Activated gamma-delta T cell treated with anti-CD3 and anti-CD28 coated beads, Interleukin-2, amount 50 U/mL, for 16 hours (primary cell): ENCODE measurements around the gene IFT52.
"Not testable (repeated sequence)": the region's sequence is repeated elsewhere in the genome, so short reads cannot be mapped to it uniquely, and the experiment has no call there.

Experiments used
- DNase-seq: peaks from one replicate; pipeline ENCODE4 v3.0.0-alpha.2; 2020; ENCODE audit warnings: low read depth

IFT52 gene

DNA sequence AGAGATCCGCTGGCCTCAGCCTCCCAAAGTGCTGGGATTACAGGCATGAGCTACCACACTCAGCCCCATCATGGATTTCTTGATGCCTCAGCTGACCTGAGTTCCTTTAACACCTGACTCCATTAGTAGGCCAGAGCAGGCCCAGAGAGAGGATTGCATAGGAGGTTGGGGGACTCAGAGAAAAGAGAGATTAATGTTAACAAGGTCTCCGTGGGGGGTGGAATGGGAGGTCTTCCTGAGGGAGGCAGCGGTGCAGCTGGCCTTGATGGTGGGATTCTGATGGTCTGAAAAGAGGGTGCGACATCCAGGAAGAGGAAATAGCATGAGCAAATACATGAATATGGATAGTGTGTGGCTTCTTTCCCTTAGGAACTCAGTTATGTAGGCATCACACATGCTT, 22.0 kb upstream of the IFT52 start:
- no peak for DNase-seq

DNA sequence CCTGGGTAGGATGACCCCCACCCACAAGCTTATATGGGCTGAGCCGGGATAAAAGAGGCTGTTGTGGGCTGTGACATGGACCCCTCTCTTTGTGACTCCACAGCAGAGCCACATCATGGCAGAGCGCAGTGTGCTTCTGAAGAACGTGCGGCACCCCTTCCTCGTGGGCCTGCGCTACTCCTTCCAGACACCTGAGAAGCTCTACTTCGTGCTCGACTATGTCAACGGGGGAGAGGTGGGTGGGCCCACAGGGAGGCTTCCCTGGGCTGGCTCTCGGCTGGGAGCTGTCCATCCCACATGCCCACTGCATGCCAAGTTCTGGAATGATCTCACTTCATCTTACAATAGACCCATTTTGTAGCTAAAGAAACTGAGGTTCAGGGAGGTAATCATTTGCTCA, 21.5 kb upstream of the IFT52 start:
- no peak for DNase-seq

DNA sequence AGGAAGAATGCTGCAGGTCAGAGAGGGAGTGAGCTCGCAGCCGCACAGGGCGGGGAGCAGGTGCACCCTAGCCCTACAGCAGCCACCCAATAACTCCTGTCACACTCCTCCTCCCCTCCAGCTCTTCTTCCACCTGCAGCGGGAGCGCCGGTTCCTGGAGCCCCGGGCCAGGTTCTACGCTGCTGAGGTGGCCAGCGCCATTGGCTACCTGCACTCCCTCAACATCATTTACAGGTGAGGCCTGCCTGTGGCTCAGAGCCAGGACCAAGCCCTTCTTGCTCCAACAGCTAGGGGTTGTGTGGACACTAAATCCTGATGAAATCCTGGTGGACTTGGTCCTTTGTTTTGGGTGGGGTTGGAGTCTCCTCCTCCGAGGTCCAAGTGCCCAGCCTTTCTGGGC, 20.2 kb upstream of the IFT52 start:
- DNase-seq = no peak

DNA sequence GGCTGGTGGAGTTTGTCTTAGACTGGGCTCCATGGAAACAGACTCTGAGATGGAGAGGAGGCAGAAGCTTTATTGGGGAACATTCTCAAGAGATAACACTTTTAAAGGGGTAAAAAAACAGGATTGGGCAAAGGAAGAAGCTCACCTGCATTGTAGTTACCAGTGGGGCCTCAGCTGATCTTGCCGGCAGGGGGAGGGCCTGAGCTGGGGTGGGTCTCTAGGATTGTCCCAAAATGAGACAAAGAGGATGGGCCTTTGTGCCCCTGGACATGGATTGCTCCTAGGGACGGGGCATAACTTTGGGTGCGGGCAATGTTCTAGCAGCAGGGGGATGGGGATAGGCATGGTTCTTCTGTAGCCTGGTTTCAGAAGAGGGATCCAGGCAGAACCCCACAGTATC, 19.4 kb upstream of the IFT52 start:
- DNase-seq = no peak

DNA sequence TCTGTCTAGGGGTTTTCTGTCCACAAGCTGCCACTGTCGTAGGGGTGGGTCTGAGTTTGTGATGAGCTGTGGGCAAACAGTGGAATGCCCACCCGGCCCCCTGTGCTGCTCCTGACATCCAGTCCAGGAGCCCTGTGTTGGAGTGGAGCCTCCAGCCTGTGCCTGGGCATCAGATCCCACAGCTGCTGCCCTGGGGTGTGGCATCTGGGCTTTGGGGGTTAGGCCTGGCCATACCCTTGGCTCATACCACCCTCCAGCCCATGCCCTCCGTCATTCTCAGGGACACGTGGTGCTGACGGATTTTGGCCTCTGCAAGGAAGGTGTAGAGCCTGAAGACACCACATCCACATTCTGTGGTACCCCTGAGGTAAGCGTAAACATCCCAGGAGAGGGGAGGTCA, 19.0 kb upstream of the IFT52 start:
- no peak for DNase-seq

DNA sequence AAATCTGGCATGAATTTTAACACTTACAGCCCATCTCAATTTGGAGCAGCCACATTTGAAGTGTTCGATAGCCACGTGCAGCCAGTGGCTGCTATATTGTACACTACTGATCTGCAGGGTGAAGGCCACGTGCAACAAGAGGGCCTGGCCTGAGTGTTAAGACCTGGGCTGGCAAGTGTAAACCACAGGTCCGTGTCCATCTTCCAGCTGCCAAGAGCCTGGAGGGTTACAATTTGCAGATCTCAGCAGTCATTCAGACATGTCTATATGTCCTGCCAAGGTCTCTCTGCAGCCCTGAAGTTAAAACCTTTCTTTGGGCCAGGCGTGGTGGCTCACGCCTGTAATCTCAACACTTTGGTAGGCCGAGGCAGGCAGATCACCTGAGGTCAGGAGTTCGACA, 17.8 kb upstream of the IFT52 start:
- DNase-seq = no peak

DNA sequence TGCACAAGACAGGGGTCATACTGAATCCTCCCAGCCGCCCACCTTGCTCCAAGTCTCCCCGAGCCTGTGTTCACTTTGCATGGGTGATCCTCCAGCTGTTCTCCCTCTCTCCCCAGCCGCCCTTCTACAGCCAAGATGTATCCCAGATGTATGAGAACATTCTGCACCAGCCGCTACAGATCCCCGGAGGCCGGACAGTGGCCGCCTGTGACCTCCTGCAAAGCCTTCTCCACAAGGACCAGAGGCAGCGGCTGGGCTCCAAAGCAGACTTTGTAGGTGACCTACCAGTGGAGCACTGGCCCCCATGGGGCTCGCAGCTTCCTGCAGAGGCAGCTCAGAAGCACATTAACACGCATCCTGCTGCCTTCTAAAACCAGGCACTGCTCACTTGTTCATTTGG, 14.6 kb upstream of the IFT52 start:
- DNase-seq = no peak

DNA sequence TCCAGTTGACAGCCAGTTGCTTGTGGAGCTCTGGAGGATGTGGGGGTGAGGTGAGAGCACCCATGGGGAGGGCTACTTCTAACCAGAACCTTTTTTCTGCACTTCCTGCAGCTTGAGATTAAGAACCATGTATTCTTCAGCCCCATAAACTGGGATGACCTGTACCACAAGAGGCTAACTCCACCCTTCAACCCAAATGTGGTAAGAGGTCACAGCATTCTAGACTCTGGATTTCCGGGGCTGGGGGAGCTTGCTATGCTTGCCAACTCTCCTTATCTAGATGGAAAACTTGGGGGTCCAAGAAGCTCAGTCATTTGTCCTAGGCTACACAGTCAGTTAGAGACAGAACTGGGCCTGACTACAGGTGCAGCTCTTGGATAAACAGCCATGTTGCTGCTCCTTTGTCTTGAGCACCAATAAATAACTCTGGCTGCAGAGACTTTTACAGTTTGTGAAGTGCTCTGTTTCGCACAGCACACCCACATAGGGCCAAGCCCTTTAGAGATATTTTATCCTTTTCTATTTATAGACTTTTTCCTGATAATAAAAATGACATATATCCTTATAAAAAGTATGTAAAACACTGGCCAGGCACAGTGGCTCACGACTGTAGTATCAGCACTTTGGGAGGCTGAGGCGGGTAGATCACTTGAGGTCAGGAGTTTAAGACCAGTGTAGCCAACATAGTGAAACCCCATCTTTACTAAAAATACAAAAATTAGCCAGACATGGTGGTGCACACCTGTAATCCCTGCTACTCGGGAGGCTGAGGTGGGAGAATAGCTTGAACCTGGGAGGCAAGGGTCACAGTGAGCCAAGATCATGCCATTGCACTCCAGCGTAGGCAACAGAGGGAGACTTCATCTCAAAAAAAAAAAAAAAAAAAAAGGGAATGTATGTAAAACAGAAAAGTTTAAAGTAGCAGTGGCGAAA, 10.6 kb upstream of the IFT52 start:
- no peak for DNase-seq

DNA sequence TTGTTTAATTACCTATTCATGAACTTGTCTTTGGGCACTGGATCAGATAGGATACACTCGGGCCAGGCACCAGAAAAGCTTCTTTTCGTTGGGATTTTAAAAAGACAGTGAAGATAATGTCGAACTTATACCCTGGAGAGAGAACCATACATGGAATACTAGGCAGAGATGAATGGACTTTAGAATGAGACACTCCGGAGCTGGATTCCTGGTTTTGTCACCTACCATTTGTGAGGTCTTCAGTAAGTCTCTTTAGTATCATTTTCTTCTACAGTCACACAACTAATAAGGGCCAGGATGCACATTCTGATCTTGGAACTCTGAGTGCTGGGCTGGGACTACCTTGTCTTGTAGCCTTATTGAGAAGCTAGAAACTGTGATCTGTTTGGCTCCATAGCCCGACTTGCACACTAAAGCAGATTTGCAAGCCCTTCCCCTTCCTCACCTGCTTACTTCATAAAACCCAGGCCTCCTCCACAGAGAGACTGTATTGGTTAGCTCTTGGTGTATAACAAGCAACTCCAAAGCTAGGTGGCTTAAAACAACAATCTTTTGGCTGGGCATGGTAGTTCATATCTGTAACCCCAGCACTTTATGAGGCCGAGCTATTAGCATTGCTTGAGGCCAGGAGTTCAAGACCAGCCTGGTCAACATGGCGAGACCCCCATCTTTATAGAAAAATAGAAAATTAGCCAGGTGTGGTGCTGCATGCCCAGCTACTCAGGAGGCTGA, 7.4 kb upstream of the IFT52 start:
- DNase-seq = no peak

DNA sequence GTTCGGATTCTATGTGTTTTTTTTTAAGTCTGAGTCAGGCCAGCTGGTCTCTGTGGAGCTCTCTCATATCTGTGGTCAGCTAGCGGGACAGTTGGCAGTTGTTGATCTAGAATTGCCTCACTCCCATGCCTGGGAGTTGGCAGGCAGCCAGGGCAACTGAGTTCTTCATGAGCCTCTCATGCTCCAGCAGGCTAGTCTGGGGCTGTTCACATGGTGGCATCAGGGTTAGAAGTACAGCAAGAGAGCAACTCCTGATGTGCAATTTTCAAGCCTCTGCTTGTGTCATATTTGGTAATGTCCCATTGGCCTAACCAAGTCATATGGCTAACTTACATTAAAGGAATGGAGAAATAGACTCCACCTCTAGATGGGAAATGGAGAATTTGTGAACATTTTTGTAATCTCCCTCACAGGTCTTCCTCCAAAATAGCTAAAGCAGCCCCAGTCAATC, 6.7 kb upstream of the IFT52 start:
- no peak for DNase-seq

DNA sequence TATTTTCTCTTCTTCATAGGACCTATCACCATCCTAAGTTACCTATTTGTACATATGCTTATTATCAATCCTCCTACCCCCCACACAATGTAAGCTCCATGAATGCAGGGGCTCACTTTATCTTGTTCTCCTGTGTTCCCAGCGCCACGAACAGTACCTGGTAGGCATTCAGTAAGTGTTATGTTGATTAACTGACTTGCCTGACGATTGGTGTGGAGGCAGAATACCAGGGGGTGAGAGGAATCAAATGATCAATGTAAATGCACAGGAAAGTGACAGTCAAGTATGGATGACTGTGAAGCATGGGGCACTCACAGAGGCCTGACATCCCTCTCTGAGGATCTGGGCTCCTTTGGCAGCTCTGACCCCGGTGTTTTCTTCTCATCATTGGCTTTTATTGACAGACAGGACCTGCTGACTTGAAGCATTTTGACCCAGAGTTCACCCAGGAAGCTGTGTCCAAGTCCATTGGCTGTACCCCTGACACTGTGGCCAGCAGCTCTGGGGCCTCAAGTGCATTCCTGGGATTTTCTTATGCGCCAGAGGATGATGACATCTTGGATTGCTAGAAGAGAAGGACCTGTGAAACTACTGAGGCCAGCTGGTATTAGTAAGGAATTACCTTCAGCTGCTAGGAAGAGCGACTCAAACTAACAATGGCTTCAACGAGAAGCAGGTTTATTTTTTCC, 6.1 kb upstream of the IFT52 start:
- DNase-seq = no peak

DNA sequence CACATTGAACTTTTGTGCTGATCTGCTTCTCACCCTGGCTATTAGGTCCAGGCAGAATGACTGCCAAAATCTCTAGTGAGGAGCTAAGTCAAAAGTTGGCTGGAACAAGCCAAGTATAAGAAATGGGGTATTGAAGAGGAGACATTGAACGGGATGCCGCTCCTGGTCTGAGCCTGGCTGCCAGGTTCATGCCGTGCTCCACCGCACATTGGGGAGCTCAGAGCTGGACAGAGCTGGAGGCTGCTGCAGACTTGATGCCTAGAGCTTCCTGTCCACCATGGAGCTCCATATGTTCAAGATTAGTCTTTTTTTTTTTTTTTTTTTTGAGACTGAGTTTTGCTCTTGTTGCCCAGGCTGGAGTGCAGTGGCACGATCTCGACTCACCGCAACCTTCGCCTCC, 4.1 kb upstream of the IFT52 start:
- DNase-seq = no peak

DNA sequence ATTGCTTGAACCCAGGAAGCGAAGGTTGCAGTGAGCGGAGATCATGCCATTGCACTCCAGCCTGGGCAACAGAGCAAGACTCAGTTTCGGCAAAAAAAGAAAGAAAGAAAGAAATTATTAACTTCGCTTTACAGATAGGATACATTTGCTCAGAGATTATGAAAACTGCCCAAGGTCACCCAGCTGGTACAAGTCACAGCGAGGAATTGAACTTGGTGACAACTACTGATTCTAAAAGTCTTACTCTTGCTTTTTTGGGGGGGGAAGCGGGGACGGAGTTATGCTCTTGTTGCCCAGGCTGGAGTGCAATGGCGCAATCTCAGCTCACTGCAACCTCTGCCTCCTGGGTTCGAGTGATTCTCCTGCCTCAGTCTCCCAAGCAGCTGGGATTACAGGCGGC, 2.2 kb upstream of the IFT52 start:
- DNase-seq = not testable (repeated sequence)

DNA sequence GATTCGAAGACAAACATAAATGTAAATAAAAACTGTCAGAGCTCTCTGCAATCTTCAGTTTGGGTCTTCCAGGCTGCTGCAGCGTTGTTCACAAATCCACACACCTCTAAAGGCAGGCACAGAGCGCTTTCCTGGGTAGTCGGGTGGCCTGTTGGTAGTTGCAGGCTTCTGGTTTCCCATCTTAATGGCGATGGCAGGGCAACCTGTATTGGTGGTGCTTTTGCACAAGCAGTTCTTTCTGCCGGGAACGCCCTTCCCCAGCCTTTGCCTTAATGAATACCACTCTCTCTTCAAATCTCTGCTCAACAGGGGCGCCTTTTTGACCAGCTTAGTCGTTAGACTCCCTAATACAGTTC, 723 bp upstream of the IFT52 start:
- DNase-seq = no peak

DNA sequence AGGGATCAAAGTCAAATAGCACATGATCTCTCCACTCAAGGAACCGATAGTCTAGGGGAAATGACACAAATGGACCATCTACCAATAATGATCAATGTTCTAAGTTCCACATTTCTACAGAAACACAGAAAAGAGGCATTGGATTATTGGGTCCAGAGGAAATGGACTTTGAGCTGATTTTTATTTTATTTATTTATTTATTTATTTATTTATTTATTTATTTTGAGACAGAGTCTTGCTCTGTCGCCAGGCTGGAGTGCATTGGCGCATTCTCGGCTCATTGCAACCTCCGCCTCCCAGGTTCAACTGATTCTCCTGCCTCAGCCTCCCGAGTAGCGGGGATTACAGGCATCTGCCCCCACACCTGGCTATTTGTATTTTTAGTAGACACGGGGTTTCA, 11.2 kb downstream of the IFT52 start:
- DNase-seq = not testable (repeated sequence)

DNA sequence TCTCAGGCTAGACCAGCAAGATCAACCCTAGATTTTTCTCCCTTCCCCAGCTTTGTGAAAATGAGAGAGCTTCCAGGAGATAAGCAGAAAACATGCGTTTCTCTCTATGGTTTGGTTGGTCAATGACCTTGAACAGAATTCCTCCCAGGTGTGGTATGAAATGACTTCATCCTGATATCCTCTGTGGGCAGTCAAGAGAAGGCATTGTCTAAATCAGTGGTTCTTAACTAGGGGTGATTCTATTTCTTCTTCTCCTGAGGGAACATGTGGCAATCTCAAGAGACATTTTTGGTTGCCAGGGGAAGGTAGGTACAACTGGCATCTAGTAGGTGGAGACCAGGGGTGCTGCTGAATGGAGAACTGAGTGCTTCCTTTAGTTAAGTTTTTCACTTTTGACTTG, 12.4 kb downstream of the IFT52 start:
- DNase-seq = no peak

DNA sequence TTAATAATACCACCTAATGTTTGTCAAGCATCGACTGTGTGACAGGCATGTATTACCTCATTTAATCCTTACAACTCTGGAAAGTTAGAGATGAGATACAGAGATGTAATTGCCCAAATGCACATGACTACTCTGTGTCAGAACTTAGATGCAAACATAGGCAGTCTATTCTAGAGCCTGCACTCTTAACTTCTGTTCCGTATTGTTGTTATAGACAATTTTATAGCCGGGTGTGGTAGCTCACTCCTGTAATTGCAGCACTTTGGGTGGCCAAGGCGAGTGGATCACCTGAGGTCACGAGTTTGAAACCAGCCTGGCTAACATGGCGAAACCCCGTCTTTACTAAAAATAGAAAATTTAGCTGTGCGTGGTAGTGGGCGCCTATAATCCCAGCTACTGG, 15.0 kb downstream of the IFT52 start:
- DNase-seq = no peak

DNA sequence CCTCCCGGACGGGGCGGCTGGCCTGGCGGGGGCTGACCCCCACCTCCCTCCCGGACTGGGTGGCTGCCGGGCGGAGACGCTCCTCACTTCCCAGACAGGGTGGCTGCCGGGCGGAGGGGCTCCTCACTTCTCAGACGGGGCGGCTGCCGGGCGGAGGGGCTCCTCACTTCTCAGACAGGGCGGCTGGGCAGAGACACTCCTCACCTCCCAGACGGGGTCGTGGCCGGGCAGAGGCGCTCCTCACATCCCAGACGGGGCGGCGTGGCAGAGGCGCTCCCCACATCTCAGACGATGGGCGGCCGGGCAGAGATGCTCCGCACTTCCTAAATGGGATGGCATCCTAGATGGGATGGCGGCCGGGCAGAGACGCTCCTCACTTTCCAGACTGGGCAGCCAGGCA, 16.5 kb downstream of the IFT52 start:
- not testable (repeated sequence) for DNase-seq

DNA sequence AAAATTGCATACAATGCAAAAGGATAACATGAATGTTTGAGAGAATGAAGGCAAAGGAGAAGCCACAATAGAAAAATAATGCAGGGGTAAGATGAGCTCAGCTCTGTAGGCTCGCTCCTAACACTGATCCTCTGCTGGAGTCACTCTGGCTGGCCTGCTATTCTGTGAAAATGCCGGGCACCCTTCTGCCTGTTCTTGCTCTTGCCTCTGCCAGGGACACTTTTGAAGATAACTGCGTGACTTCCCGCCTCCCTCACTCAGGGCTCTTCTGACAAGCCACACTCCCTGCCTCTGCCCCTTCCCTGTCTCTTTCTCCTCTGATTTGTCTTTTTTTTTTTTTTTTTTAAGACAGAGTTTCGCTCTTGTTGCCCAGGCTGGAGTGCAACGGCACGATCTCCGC, 40.9 kb downstream of the IFT52 start:
- no peak for DNase-seq

DNA sequence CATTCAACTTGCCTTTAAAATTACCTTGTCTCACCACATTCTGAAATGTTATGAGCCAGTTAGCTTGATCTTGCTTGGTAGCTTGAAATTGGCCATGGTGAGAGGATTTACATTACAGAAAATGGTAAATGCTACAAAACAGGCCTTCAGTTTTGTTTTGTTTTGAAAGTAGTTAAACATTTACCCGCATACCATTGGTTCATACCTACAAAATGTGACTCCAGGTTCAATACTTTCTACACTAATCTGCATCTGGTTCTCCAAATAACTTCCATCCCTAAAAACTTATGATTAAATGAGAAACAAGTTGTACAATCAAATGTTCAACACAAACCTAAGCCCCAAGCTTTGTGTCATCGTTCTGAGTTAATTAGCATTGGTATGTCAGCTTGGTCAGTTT, 45.7 kb downstream of the IFT52 start:
- DNase-seq = no peak

DNA sequence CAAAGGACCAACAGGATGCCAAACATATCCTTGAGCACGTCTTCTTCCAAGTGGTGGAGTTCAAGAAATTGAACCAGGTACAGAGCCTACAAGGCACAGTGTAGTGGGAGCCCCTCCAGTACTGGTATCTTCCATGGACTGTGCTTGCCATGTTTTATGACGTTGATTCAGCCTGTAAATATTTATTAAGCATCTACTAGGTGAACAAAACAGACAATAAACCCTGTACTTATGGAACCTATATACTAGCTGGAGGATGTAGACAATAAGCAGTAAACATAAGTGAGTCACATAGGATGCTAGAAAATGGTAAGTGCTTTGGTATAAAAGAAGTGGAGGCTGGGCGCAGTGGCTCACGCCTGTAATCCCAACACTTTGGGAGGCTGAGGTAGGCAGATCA, 51.8 kb downstream of the IFT52 start:
- DNase-seq = no peak

DNA sequence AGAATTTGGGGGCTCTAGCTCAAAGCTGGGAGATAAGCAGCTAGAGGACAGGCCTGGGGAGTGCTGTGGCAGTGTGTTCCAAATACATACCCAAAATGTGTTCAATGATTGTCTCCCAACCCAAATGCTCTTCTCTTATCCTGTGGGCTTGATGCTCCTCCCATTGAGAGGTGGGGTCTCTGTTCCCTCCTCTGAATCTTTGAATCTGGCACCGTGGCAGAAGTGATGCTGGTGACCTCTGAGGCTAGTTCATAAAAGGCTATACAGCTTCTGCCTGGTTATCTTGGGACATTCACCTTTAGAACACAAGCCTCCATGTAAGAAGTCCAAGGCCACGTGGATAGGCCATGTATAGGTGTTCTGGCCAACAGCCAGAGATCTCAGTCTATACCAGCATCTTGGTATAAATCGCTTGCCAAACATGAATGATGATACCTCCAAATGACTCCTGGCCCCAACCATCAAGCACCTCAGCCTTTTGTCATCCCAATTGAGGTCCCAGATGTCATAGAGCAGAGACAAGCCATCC, 60.3 kb downstream of the IFT52 start:
- no peak for DNase-seq
